ENCODE data around the gene PROSER3.

- TF ChIP-seq EGR1 (IDR thresholded peaks at IDR 0.05) = no peak
- no peak for TF ChIP-seq CEBPB (IDR thresholded peaks at IDR 0.05)
Observed at GRCh38 chr19:35777086-35777841, 19.3 kb downstream of the PROSER3 start.

All from Ishikawa (cell line).